Lung microvascular endothelial cell (primary cell): ENCODE results near the gene CMBL. TPM values are rescaled to one million over a fixed set of nuclear protein-coding genes. Genes with fewer than 3 reads are reported as not detected.
"Not testable (repeated sequence)": the region's sequence is repeated elsewhere in the genome, so short reads cannot be mapped to it uniquely, and the experiment has no call there.

Experiments used
- DNase-seq, 2 donors: peaks; one replicate each; pipeline versions ENCODE4 v3.0.0 to v3.0.0-alpha.2; 2010; ENCODE audit warnings: low read depth in 2 of 2
- total RNA-seq: library from RNA; depleted of rRNA; stranded (reverse); fragments of >200 nt; gene quantifications from 2 replicates; pipeline ENCODE4 v1.2.1, GENCODE V29; 2014

CMBL gene
- total RNA-seq, 1 donor from 2014 or later, result 2.4 TPM

- not testable (repeated sequence) for DNase-seq
Measured at GRCh38 chr5:10310835-10311570, 3.3 kb upstream of the CMBL start.

- peak in 1 of 2 donors; percentile 13 for DNase-seq
Measured at GRCh38 chr5:10310066-10310779, 2.5 kb upstream of the CMBL start.

- DNase-seq, result no peak
Measured at GRCh38 chr5:10308844-10309243, 1.1 kb upstream of the CMBL start.

- no peak for DNase-seq
Measured at GRCh38 chr5:10306806-10307205, 896 bp downstream of the CMBL start.

GRCh38 chr5:10306114-10306513 is 1.6 kb downstream of the CMBL start:
- DNase-seq, result no peak

GRCh38 chr5:10304932-10305331 is 2.8 kb downstream of the CMBL start:
- peak in 1 of 2 donors; percentile 24 for DNase-seq

- DNase-seq, result no peak
Measured at GRCh38 chr5:10303699-10304170, 4.0 kb downstream of the CMBL start.

GRCh38 chr5:10303201-10303600 is 4.5 kb downstream of the CMBL start:
- DNase-seq, result no peak

GRCh38 chr5:10301842-10302610 is 5.7 kb downstream of the CMBL start:
- peak in 1 of 2 donors; percentile 10 for DNase-seq

GRCh38 chr5:10301266-10301665 is 6.4 kb downstream of the CMBL start:
- DNase-seq, result no peak

GRCh38 chr5:10300246-10300645 is 7.5 kb downstream of the CMBL start:
- no peak for DNase-seq

GRCh38 chr5:10297646-10298204 is 10.0 kb downstream of the CMBL start:
- DNase-seq, result no peak

- peak; percentile 50 to 53 for DNase-seq
Measured at GRCh38 chr5:10295619-10296326, 11.9 kb downstream of the CMBL start.

GRCh38 chr5:10293907-10294662 is 13.6 kb downstream of the CMBL start:
- DNase-seq, result no peak

GRCh38 chr5:10291692-10292339 is 15.9 kb downstream of the CMBL start:
- no peak for DNase-seq

GRCh38 chr5:10290438-10290837 is 17.3 kb downstream of the CMBL start:
- DNase-seq, result no peak

GRCh38 chr5:10289991-10290390 is 17.7 kb downstream of the CMBL start:
- no peak for DNase-seq

GRCh38 chr5:10289353-10289752 is 18.3 kb downstream of the CMBL start:
- DNase-seq, result no peak

GRCh38 chr5:10288592-10289219 is 19.0 kb downstream of the CMBL start:
- no peak for DNase-seq
